ENCODE results near the gene SUMO3. TPM values are rescaled to one million over a fixed set of nuclear protein-coding genes. Genes with fewer than 3 reads are reported as not detected.
A peak's percentile ranks its signal among the peaks of the same experiment; 100 is the strongest.

SUMO3 gene
- total RNA-seq, result 10 to 100 TPM; 50.2 to 78.7 (median 65.6) TPM
- 10 to 100 TPM; 38.6 to 86.6 (median 58.7) TPM for polyA plus RNA-seq
- long read RNA-seq, donor 1, transcript SUMO3-201 (4 exons, 1,807 nt), result major isoform, 43 of 48 reads
- long read RNA-seq, donor 1, partial matches to known transcripts, result 0 of 48 reads
- long read RNA-seq, donor 1, other reads (novel, unspliced or antisense), result 5 of 48 reads
- long read RNA-seq, donor 2, transcript SUMO3-201 (4 exons, 1,807 nt), result major isoform, 111 of 121 reads
- long read RNA-seq, donor 2, partial matches to known transcripts, result 2 of 121 reads
- long read RNA-seq, donor 2, other reads (novel, unspliced or antisense), result 6 of 121 reads

- Histone ChIP-seq H3K36me3 (ENCODE audit: insufficient read depth in 1 of 2, low read depth in 1 of 2) (peaks cover 0 to 9% of the 10 kb centered on the region in 2 donors), H3K27ac (peak within 1 kb of the TSS; percentile 92), H3K4me1 (peaks cover 13% of the 10 kb centered on the region), H3K27me3 (ENCODE audit: insufficient read depth in 3 of 3, low read length in 2 of 3) (no peaks in the 10 kb centered on the region), H3K4me3 (peak within 1 kb of the TSS; percentile 92), H3K9me3 (peaks cover 9% of the 10 kb centered on the region)
- TF ChIP-seq, protein P1, sequence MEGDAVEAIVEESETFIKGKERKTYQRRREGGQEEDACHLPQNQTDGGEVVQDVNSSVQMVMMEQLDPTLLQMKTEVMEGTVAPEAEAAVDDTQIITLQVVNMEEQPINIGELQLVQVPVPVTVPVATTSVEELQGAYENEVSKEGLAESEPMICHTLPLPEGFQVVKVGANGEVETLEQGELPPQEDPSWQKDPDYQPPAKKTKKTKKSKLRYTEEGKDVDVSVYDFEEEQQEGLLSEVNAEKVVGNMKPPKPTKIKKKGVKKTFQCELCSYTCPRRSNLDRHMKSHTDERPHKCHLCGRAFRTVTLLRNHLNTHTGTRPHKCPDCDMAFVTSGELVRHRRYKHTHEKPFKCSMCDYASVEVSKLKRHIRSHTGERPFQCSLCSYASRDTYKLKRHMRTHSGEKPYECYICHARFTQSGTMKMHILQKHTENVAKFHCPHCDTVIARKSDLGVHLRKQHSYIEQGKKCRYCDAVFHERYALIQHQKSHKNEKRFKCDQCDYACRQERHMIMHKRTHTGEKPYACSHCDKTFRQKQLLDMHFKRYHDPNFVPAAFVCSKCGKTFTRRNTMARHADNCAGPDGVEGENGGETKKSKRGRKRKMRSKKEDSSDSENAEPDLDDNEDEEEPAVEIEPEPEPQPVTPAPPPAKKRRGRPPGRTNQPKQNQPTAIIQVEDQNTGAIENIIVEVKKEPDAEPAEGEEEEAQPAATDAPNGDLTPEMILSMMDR (IDR thresholded peaks at IDR 0.05), result no peak
- 0 to 2% (median 0%) methylated on average over 23 to 108 of the region's 108 CpGs for WGBS, 3 donors
- peak; percentile 75 to 83 (median 80) for ATAC-seq
- DNase-seq, result peak; percentile 86 to 91
- intact Hi-C loops (cut with DNase I), result loop anchor here (1.0 to 5.0 kb wide), 3 partner anchors 54 to 481 kb away; partner anchors contain the start of genes CFAP410 (in 1 of the 2) and PTTG1IP (in 1 of the 2)
Measured at GRCh38 chr21:44817914-44818639, at the start of gene SUMO3. TSS of gene SUMO3 (minus strand) at chr21:44818062. CDS start at chr21:44817968, 94 bp downstream.

DNA sequence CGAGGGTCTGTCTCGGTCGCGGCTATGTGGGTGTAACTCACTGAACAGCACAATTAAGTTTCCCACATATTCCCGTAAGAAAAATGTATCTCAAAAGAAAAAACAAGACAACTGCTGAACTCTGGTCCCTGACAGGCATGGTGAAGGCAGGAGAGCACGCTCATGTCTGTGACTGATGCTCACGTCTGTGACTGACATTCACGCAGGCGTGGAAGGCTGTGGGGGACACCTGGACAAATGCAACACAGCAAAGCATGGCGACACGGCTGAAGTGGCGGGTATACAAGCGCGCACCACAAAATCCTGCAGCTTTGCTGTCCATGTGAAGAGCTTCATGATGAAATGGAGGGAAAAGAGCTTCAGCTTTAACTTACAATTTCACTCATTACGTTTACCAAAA, 49.6 kb upstream of the SUMO3 start:
- Histone ChIP-seq H3K4me1 (peaks cover 67% of the 10 kb centered on the region), H3K27ac (peak overlapping the region; percentile 97), H3K9me3 (no peaks in the 10 kb centered on the region), H3K4me3 (peak overlapping the region; percentile 34), H3K27me3 (ENCODE audit: insufficient read depth in 3 of 3, low read length in 2 of 3) (no peaks in the 10 kb centered on the region), H3K36me3 (ENCODE audit: insufficient read depth in 1 of 2, low read depth in 1 of 2) (peaks cover 5 to 29% of the 10 kb centered on the region in 2 donors)
- TF ChIP-seq, protein P1 (IDR thresholded peaks at IDR 0.05), result no peak
- DNase-seq, result no peak
- WGBS, 3 donors, result 84 to 89% (median 89%) methylated on average over 15 of the region's 15 CpGs
- no peak for ATAC-seq
- intact Hi-C loops (cut with DNase I), result no loop called here

DNA sequence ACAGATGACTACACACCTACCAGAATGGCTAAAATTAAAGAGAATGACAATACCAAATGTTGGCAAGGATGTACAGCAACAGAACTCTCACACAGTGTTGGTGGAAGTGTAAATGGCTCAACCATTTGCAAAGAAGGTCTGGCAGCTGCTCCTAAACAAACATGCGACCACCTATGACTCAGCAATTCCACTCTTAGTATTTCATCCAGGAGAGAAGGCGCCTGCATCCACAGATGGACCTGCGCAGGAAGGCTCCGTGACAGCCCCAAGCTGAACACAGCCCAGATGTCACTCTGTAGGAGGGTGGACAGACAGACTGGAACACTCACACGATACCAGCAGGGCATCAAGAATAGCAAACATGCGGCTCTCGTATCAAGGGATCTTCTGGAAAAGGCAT, 48.9 kb upstream of the SUMO3 start:
- H3K4me3 ChIP-seq, result peak overlapping the region; percentile 34
- intact Hi-C loops (cut with DNase I), result no loop called here
- WGBS, 3 donors, result 52 to 58% (median 53%) methylated on average over 7 of the region's 7 CpGs
- no peaks in the 10 kb centered on the region for H3K9me3 ChIP-seq
- H3K36me3 ChIP-seq (ENCODE audit: insufficient read depth in 1 of 2, low read depth in 1 of 2), result peaks cover 5 to 36% of the 10 kb centered on the region in 2 donors
- peak overlapping the region; percentile 97 for H3K27ac ChIP-seq
- peaks cover 63% of the 10 kb centered on the region for H3K4me1 ChIP-seq
- no peaks in the 10 kb centered on the region for H3K27me3 ChIP-seq (ENCODE audit: insufficient read depth in 3 of 3, low read length in 2 of 3)
- DNase-seq (no peak), ATAC-seq (no peak)
- TF ChIP-seq, protein P1 (IDR thresholded peaks at IDR 0.05), result no peak

GRCh38 chr21:44865561-44866280, 47.9 kb upstream of the SUMO3 start:
- H3K9me3 ChIP-seq, result no peaks in the 10 kb centered on the region
- peaks cover 52% of the 10 kb centered on the region for H3K4me1 ChIP-seq
- H3K4me3 ChIP-seq, result no peak overlapping the region
- H3K27me3 ChIP-seq (ENCODE audit: insufficient read depth in 3 of 3, low read length in 2 of 3), result no peaks in the 10 kb centered on the region
- intact Hi-C loops (cut with DNase I), result no loop called here
- DNase-seq (no peak), ATAC-seq (no peak)
- peaks cover 5 to 42% of the 10 kb centered on the region in 2 donors for H3K36me3 ChIP-seq (ENCODE audit: insufficient read depth in 1 of 2, low read depth in 1 of 2)
- TF ChIP-seq, protein P1 (IDR thresholded peaks at IDR 0.05), result no peak
- 76 to 86% (median 85%) methylated on average over 12 of the region's 12 CpGs for WGBS, 3 donors
- peak overlapping the region; percentile 23 for H3K27ac ChIP-seq

Measured in psoas muscle (tissue), 8 donors.